HG03442 (cell line): Measurements from ENCODE around the gene PIEZO1.
"Not testable (repeated sequence)": the region's sequence is repeated elsewhere in the genome, so short reads cannot be mapped to it uniquely, and the experiment has no call there.

Source experiments
- ATAC-seq: cut with Tn5 transposase; IDR thresholded peaks from one replicate; pipeline ENCODE4 v1.9.1; 2021; ENCODE audit warnings: mild to moderate bottlenecking, moderate library complexity; ENCODE audit not compliant: unreplicated experiment

Gene PIEZO1

GRCh38 chr16:88804552-88805339 is 19.7 kb upstream of the PIEZO1 start:
- ATAC-seq: no peak

DNA sequence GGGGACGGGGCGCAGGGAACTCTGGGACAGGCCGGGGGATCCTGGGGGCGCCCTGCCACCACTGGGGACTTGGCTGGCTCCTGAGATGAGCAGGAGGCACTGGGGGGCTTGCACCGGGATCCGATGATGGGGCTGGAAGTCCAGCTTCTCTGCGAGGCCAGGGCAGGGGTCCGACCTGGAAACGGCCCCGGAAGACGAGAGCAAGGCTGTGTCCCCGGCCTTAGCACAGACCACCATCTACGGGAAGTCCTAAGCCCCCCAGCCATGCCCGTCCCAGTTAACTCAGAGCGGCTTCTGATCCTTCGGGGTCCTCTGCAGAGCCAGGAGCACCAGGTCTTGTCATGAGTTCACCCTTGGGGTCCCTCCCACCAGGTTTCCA is 19.1 kb upstream of the PIEZO1 start:
- no peak for ATAC-seq

DNA sequence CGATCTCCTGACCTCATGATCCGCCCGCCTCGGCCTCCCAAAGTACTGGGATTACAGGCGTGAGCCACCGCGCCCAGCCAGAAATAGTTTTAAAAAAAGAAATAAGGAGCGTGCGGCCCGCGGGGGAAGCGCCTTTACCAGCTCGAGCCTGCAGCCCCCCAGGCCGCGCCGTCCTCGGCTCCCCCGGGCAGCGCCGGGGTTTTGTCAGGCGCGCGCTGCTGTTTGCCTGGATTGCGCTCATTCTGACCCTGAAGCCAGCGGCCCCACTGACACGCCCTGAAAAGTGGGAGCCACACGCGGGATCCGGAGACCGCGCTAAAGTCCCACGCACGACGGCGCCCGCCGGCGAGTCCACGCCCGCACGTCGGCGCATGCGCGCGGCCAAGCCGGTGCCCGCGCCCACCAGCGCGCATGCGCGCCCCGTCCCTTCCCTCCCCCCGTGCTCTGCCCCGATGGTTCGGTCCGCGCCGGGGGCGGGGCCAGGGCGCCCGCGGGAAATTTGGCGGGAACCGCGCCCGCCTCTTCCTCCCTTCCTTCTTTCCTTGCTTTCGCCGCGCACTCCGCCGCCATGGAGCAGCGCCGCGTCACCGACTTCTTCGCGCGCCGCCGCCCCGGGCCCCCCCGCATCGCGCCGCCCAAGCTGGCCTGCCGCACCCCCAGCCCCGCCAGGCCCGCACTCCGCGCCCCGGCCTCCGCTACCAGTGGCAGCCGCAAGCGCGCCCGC is 18.4 kb upstream of the PIEZO1 start, which contains the start of gene CDT1:
CDT1 (plus strand) TSS at position 526 of the 724 bp plus-strand sequence; CDS start at position 569, 43 bp downstream.
- ATAC-seq: peak; percentile 57

GRCh38 chr16:88800277-88800592 is 15.2 kb upstream of the PIEZO1 start:
- ATAC-seq: no peak

GRCh38 chr16:88799569-88800276 is 14.7 kb upstream of the PIEZO1 start:
- ATAC-seq: no peak

DNA sequence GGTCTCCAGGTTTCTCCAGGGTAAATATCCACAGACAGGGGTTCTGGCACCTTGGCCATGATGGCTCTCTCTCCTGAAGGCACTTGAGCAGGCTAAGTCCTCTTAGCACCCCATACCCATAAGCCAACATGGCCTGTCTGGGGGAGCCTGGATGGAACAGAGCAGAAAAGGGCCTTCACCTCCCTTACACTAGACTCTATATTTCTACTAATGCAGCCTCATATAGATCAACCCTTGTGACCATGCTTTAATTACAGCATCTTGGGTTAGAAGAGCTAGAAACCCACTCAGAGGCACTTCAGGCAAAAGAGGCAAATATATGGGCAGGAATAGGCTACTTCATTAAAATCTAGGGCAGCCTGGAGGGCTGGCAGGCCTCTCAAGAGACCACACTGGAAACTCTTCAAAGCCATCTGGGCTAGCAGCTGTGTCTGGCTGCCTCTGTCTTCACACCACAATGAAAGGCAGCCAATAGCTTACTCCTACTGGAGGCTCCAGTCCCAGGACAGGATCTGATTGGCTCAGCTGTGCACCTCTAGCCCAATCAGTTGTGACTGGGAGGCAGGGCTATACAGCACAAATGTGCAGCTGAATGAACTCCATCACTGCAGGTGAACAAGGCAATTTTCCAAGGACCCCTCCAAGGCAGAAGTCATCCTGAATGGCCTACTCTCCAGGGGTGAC is 13.9 kb upstream of the PIEZO1 start:
- ATAC-seq: no peak

DNA sequence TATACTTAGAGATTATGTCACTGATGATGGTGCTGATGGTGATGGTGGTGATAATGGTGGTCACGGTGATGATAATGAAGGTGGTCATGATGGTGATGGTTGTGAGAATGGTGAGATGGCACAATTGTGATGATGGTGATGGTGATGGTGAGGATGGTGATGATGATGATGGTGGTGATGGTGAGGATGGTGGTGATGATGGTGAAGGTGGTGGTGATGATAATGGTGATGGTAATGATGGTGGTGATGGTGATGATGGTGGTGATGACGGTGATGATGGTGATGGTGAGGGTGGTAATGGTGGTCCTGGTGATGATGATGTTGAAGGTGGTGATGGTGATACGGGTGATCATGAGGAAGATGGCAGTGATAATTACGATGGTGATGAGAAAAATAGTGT is 13.1 kb upstream of the PIEZO1 start:
- ATAC-seq: no peak

GRCh38 chr16:88796278-88796677 is 11.3 kb upstream of the PIEZO1 start:
- no peak for ATAC-seq

DNA sequence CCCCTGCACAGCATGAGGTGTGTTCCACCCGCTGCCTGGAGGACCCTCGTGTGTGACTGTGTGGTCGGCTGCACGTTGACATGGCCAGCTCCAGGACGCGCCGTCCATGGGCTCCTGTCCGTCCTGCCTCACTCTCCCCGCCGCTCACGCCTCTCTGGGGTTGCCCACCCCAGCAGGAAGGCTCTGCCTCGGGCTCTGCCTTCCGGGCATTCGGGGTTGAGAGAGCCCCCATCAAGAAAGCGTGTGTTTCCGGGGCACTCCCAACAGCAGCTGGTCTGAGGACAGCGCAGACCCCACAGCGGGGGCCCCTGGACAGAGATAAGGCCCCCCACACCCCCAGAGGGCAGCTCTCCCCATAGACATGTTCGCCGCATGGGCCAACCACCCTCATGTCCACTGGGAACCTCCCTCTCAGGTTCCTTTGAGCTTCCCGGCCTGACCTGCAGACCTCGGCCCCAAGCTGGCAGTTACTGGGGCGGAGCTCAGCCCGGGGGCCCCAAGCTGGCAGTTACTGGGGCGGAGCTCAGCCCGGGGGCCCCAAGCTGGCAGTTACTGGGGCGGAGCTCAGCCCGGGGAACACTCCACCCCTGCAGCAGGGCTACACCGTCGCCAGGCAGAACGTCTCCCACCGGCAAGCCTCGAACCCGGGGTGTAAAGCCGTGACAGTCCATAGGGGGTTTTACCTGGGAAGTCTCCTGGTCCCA is 8.4 kb upstream of the PIEZO1 start:
- no peak for ATAC-seq

DNA sequence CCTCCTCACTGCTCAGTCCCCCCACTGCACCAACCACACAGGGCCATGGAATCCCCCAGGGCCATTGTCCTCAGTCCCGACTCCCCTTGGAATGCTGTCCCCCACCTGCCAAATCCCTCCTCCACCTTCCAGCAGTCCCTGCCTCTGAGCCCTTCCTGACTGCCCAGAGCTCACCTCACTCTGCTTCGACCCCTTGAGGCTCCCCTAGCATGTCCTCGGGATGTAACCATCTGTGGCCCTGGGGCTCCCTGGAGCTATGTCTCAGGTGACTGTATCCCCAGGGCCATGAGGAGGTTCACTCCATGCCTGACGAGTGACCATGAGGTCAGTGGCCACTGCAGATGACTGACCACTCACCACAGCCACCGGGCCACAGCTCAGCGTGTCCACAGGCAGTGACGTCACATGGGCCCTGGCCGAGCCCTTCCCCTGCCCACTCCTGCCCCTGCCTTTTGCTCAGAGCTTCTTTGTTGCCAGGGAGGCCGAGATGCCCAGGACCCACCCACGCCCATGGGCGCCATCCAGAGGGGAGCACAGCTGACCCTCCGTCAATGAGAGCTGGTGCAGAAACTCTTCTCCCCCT is 7.7 kb upstream of the PIEZO1 start:
- no peak for ATAC-seq

- ATAC-seq: no peak
Measured at GRCh38 chr16:88792078-88792550, 7.1 kb upstream of the PIEZO1 start.

- ATAC-seq: no peak
Measured at GRCh38 chr16:88790312-88791211, 5.5 kb upstream of the PIEZO1 start.

GRCh38 chr16:88789594-88789993 is 4.6 kb upstream of the PIEZO1 start:
- no peak for ATAC-seq

GRCh38 chr16:88788749-88789148 is 3.7 kb upstream of the PIEZO1 start:
- ATAC-seq: not testable (repeated sequence)

DNA sequence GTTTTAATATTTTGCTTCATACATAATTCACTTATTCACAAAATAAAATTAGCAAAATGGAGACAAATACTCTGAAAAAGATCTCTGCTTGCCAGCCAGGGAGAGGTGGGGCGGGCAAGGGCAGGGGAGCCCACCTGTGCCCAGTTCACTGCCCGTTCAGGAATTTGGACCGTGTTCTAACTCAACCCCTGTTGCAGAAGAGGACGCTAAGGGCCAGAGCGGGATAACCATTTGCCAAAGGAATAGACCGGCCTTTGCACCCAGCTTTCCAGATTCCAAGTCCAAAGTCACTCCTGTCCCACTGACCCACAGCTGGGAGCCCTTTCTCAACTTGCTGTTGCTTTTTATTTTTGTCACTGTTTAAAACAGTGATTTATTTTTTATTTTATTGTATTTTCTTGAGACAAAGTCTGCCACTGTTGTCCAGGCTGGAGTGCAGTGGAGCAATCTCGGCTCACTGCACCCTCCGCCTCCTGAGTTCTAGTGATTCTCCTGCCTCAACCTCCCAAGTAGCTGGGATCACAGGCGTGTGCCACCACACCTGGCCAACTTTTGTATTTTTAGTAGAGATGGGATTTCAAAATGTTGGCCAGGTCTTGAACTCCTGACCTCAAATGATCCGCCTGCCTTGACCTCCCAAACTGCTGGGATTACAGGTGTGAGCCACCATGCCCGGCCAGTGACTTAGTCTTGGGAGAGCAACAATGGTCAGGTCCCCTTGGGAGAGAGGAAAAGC is 2.7 kb upstream of the PIEZO1 start:
- no peak for ATAC-seq

GRCh38 chr16:88784856-88785105 is 239 bp downstream of the PIEZO1 start:
- no peak for ATAC-seq

DNA sequence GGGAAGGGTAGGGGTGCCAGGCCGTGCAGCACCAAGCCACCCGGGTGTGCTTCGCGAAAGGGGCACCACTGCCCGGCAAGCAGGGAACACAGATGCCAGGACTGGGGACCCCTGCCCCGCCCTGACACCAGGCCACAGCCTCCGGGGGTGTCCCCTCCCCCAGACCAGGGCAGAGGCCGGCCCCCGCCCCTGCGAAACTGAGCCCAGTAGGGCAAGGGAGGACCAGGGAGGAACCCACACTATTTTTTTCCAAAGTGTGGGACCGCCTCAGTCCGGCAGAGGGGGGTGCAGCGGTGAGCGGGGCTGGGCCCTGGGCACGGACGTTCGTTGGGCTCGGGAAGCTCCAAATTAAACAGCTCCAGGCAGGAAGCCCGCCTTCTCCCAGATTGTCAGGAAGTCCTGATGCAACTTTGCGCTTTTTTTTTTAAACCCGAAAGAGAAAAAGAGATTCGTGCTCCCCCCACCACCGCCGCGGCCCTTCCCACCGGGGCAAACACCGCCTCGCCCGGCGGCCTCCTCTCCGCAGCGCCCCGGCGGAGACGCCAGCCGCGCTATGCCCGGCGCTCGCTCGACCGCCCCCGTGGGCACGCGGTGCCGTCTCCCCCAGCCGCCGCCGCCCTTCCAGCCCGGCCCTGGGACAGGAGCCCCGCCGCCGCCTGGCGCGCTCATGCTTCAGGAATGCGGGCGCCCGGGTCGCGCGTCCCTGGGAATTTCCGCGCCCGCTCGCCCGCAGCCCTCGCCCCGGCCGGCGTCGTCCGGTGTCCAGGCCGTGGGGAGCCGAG is 755 bp downstream of the PIEZO1 start:
- ATAC-seq: no peak
